GM12874 (cell line): ENCODE results near the gene ACP4.

Experiments
- TF ChIP-seq, protein P1 (sequence below): IDR thresholded peaks from 2 replicates; pipeline ENCODE4 v1.5.1; 2011; ENCODE audit warnings: low read depth, mild to moderate bottlenecking, control low read depth, low read length, moderate library complexity; ENCODE audit not compliant: insufficient read depth

ACP4 gene

DNA sequence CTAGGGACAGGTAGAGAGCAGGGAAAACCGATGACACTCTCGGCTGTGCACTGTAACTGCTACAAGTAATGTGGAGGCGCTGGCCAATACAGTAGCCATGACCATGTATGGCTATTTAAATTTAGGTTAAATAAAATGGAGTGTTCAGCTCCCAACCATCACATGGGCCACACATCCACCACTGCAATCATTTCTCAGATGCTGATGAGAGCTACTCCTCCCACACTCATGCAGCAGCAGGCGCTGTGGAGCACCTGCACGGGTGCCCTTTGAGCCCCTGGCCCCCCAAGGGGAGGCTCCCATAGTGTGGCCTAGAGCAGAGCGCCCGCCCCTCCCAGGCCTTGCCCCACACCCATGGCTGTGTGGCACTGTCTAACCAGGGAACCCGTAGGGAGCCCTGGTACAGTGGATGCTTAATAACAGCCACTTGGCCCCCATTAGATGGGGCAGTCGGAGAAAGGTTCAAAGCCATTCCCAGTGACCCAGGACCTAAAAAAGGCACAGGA, 6.0 kb downstream of the ACP4 start:
- TF ChIP-seq, protein P1, sequence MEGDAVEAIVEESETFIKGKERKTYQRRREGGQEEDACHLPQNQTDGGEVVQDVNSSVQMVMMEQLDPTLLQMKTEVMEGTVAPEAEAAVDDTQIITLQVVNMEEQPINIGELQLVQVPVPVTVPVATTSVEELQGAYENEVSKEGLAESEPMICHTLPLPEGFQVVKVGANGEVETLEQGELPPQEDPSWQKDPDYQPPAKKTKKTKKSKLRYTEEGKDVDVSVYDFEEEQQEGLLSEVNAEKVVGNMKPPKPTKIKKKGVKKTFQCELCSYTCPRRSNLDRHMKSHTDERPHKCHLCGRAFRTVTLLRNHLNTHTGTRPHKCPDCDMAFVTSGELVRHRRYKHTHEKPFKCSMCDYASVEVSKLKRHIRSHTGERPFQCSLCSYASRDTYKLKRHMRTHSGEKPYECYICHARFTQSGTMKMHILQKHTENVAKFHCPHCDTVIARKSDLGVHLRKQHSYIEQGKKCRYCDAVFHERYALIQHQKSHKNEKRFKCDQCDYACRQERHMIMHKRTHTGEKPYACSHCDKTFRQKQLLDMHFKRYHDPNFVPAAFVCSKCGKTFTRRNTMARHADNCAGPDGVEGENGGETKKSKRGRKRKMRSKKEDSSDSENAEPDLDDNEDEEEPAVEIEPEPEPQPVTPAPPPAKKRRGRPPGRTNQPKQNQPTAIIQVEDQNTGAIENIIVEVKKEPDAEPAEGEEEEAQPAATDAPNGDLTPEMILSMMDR = 0 out of 2 replicates have a peak, but pooled peaks have one; percentile 31

DNA sequence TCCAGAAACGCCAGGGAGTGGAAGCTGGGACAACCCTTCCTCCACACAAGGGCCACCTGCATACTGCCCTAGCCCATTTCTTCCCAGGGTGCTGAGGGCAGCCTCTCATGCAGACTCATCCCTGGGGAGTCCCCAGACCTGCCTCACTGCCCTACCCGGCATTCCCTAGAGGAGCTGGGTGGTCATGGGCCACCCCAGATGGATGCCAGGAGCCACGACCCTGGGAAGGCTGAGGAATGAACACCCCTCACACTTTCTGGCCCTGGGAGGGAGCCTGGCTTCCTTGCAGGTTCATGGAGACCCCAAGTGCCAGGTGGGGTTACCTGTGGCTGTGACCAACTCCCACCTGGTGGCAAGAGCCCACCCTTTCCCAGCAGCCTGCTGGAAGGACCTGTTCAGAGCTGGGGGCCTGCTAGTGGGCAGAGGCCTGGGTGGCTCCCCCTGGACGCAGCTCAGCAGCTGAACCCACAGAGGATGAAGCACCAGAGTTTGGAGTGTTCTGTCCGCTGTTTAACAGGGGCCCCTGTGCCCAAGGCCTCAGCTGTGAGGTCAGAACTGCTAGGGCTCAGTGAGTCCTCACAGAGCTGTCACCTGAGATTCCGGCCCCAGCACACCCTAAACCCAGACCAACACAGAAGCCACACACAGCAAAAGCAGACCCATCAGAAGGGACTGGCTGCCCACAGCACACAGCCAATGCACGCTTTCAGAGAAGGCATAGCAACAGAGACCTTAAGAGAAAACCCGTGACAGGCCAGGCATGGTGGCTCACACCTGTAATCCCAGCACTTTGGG, 6.6 kb downstream of the ACP4 start:
- TF ChIP-seq, protein P1 = no peak

DNA sequence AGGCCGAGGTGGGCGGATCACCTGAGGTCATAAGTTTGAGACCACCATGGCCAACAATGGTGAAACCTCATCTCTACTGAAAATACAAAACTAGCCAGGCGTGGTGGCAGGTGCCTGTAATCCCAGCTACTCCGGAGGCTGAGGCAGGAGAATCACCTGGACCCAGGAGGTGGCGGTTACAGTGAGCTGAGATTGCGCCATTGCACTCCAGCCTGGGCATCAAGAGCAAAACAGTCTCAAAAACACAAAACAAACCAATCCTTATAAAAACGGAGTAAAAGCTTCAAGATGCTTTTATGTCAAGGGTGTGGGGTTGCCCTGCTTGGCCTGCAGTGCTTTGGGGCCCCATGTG, 7.2 kb downstream of the ACP4 start:
- TF ChIP-seq, protein P1 = no peak

DNA sequence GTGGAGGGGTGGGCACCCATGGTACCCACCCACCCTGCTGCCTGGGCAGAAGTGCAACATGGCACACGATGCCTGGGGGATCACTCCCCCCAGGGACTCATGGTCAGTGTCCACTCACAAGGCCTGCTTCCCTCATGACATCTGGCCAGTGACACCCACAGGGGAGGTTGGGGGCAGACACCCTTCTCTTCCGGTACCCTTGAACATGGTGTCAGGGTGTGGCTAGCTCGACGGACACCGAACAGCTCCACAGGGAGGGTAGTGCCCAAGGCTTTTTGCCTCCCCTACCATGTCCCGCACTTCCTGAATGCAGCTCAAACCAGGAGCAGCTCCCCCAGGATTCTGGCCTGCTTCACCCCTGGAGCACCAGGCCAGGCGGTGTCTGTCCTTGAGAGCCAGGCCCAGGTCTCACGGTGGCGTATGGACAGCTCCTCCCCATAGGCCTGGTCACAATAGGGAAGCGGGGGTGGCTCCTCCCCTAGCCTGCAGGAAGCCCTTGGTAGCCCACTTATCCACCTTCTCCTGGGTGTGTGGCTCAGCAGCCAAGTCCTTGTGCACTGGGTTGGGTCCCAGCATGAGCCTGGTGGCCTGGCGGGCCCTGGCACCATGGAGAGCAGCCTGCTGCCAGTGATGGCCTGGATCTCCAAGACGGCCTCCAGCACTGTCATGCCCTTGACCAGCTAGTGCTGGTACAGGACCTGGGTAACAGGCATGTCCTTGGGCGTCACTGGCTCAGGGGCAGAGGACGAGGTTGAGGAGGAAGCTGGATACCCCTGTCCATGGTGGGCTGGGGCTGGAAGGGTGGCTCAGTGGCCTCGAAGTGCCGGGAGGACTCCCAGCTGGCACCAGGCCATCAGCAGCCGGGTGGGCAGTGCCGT, 7.8 kb downstream of the ACP4 start:
- TF ChIP-seq, protein P1 = no peak

DNA sequence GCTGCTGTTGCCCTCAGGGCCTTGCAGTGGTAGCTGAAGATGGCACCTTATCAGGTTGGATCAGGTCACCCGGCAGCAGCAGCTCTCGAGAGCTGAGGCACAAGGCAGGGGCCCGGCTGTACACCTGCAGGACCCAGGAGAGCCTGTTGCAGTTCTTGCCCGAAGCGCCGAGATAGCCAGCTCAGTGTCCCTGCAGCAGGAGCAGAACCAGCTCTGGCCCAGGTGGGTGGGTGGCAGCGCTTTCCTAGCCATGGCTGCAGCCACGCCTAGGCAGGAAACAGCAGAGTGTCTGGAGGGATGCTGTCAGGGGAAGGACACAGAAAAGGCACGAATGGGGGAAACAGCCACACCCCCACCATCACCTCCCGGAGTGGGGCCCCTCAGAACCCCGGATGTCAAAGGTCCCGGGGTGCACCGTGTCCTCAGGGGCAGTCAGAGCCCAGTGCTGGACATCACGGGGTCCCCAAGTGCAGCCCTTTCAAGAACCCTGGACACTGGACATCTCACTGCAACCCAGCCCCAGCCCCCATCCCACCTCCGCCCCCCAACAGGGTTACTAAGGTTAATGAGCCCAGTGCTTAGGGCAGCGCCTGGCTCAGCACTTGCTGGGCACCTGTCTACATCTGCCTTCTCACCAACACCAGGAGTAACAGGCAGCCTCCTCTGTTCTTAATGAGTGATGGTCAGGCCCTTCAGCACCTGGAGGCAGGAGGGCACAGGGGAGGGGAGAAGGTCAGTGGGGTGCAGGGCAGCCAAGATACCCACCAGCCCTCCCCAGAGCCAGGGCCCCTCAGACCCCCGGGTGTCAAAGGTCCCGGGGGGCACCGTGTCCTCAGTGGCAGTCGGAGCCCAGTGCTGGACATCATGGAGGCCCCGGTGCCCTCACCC, 8.7 kb downstream of the ACP4 start:
- TF ChIP-seq, protein P1 = no peak

DNA sequence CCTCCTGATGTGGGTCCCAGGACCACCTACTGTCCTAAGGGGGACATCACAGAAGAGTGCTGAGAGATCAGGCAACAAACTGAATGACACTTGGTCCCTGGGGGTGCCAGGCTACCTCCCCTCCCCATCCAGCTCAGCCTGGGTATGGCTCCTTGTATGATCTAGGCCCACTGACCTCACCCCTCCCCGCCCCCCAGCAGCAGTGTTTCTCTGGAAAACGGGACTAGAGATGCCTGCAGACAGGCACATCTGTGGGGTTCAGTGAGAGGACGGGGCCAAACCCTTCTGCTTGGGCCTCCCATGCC, 9.3 kb downstream of the ACP4 start:
- TF ChIP-seq, protein P1 = no peak
